AG20443 (cell line): ENCODE results near the gene KCNT2.
"Not testable (repeated sequence)": the region's sequence is repeated elsewhere in the genome, so short reads cannot be mapped to it uniquely, and the experiment has no call there.

Experiments
- DNase-seq: peaks from one replicate; pipeline ENCODE4 v3.0.0; 2012; ENCODE audit warnings: low spot score, mixed read lengths

The KCNT2 gene

GRCh38 chr1:196590959-196591358 lies 17.3 kb downstream of the KCNT2 start:
- DNase-seq: no peak

GRCh38 chr1:196590012-196590708 lies 18.1 kb downstream of the KCNT2 start:
- no peak for DNase-seq

GRCh38 chr1:196584696-196585095 lies 23.5 kb downstream of the KCNT2 start:
- no peak for DNase-seq

- DNase-seq: no peak
Observed at GRCh38 chr1:196577386-196577785, 30.9 kb downstream of the KCNT2 start.

GRCh38 chr1:196573226-196573625 lies 35.0 kb downstream of the KCNT2 start:
- DNase-seq: no peak

GRCh38 chr1:196567238-196567637 lies 41.0 kb downstream of the KCNT2 start:
- DNase-seq: no peak

- no peak for DNase-seq
Observed at GRCh38 chr1:196563768-196564167, 44.5 kb downstream of the KCNT2 start.

- no peak for DNase-seq
Observed at GRCh38 chr1:196559314-196559713, 48.9 kb downstream of the KCNT2 start.

GRCh38 chr1:196558411-196558810 lies 49.8 kb downstream of the KCNT2 start:
- DNase-seq: peak; percentile 45

GRCh38 chr1:196557797-196558196 lies 50.4 kb downstream of the KCNT2 start:
- DNase-seq: no peak

GRCh38 chr1:196550731-196551130 lies 57.5 kb downstream of the KCNT2 start:
- no peak for DNase-seq

GRCh38 chr1:196546272-196547111 lies 61.7 kb downstream of the KCNT2 start:
- no peak for DNase-seq

GRCh38 chr1:196545222-196545621 lies 63.0 kb downstream of the KCNT2 start:
- no peak for DNase-seq

- no peak for DNase-seq
Observed at GRCh38 chr1:196544617-196545016, 63.6 kb downstream of the KCNT2 start.

GRCh38 chr1:196543833-196544232 lies 64.4 kb downstream of the KCNT2 start:
- no peak for DNase-seq

- no peak for DNase-seq
Observed at GRCh38 chr1:196538473-196538872, 69.8 kb downstream of the KCNT2 start.

GRCh38 chr1:196535727-196536126 lies 72.5 kb downstream of the KCNT2 start:
- peak; percentile 17 for DNase-seq

- DNase-seq: no peak
Observed at GRCh38 chr1:196531737-196532524, 76.3 kb downstream of the KCNT2 start.

- DNase-seq: no peak
Observed at GRCh38 chr1:196527919-196528318, 80.3 kb downstream of the KCNT2 start.

GRCh38 chr1:196522574-196523345 lies 85.5 kb downstream of the KCNT2 start:
- DNase-seq: not testable (repeated sequence)

- no peak for DNase-seq
Observed at GRCh38 chr1:196517193-196517592, 91.0 kb downstream of the KCNT2 start.

- DNase-seq: no peak
Observed at GRCh38 chr1:196516373-196516772, 91.9 kb downstream of the KCNT2 start.
